HCT116 (cell line): ENCODE results near the gene TBX4. TPM values are rescaled to one million over a fixed set of nuclear protein-coding genes. Genes with fewer than 3 reads are reported as not detected.
A peak's percentile ranks its signal among the peaks of the same experiment; 100 is the strongest.

ENCODE experiments used
- ATAC-seq: fragments of 200-7000 bp; cut with Tn5 transposase; 2 replicates; pipeline ENCODE4 v1.9.1; 2020; ENCODE audit warnings: mild to moderate bottlenecking, moderate library complexity
- BruUV-seq: library from RNA; stranded (reverse); fragments of 400-500 nt; replicated peaks from 2 replicates; lab custom pipeline; 2021; lab: Mats Ljungman, UMichigan
- CTCF ChIA-PET: fragments of 300-600 bp; sonication (Branson Sonifier 250); formaldehyde crosslinking; loops from one replicate; lab custom pipeline; 2021; ENCODE audit warnings: antibody characterized with exemption; lab: Charles Lee
- POLR2A ChIA-PET: fragments of 300-600, 350-600 bp; sonication (Branson Sonifier 250); formaldehyde crosslinking; loops from one replicate; lab custom pipeline; 2021; ENCODE audit warnings: antibody characterized with exemption; lab: Charles Lee
- RAD21 ChIA-PET, 2 experiments: fragments of 300-600 bp; sonication (Branson Sonifier 250); formaldehyde crosslinking; loops; one replicate each; lab custom pipeline; 2023; ENCODE audit warnings: low total read pairs in 2 of 2; ENCODE audit not compliant: uncharacterized antibody in 2 of 2, unreplicated experiment in 2 of 2, low non-redundant PET in 1 of 2; lab: Charles Lee
- DNase-seq: peaks from one replicate; pipeline ENCODE4 v3.0.0-alpha.2; 2010; ENCODE audit warnings: low read depth, low spot score
- H2AFZ ChIP-seq: fragments of 200-600 bp; shearing (Covaris generic), sonication (generic); 2 replicates; pipeline ENCODE4 v1.6.1; 2017; ENCODE audit warnings: low read depth, mixed run types, mixed read lengths, antibody characterized with exemption, low read length; ENCODE audit not compliant: poor library complexity, severe bottlenecking
- H3K27ac ChIP-seq: 2 replicates; pipeline ENCODE4 v1.5.1; 2012; ENCODE audit warnings: low read depth, low read length
- H3K27me3 ChIP-seq: fragments of 200-600 bp; sonication (generic); 2 replicates; pipeline ENCODE4 v1.6.1; 2016; ENCODE audit warnings: mixed run types, low read length, mixed read lengths; ENCODE audit not compliant: insufficient read depth
- H3K36me3 ChIP-seq, 2 experiments: fragments of 200-500 bp in 1 of 2; fragments of 200-600 bp in 1 of 2; sonication (Bioruptor generic) in 1 of 2; sonication (generic) in 1 of 2; 2 replicates each; pipeline versions ENCODE4 v1.5.1 to v1.6.1; 2014 to 2016; ENCODE audit warnings: low read length in 2 of 2, inconsistent platforms in 1 of 2, mixed read lengths in 1 of 2, mixed run types in 1 of 2; ENCODE audit not compliant: insufficient read depth in 2 of 2, control insufficient read depth in 1 of 2
- H3K4me1 ChIP-seq, 2 experiments: fragments of 200-600 bp in 1 of 2; sonication (generic) in 1 of 2; 2 replicates each; pipeline versions ENCODE4 v1.5.1 to v1.6.1; 2012 to 2017; ENCODE audit warnings: low read length in 2 of 2, inconsistent platforms in 1 of 2, mild to moderate bottlenecking in 1 of 2, mixed read lengths in 1 of 2, mixed run types in 1 of 2, moderate library complexity in 1 of 2; ENCODE audit not compliant: insufficient read depth in 2 of 2, control insufficient read depth in 1 of 2
- H3K4me2 ChIP-seq: fragments of 200-600 bp; sonication (generic); 2 replicates; pipeline ENCODE4 v1.6.1; 2017; ENCODE audit warnings: mixed run types, low read length, mixed read lengths
- H3K4me3 ChIP-seq, 2 experiments: fragments of 200-600 bp in 1 of 2; sonication (generic) in 1 of 2; replicated peaks in 1 of 2; 2 replicates each; pipeline ENCODE4 v1.5.1; 2011 to 2016; ENCODE audit warnings: low read length in 2 of 2, control low read depth in 1 of 2, low read depth in 1 of 2, mild to moderate bottlenecking in 1 of 2, mixed read lengths in 1 of 2, mixed run types in 1 of 2
- H3K79me2 ChIP-seq: fragments of 200-600 bp; sonication (generic); 2 replicates; pipeline ENCODE4 v1.6.1; 2017; ENCODE audit warnings: mild to moderate bottlenecking, mixed run types, low read length, moderate library complexity, mixed read lengths; ENCODE audit not compliant: insufficient read depth
- H3K9ac ChIP-seq: fragments of 200-600 bp; sonication (generic); 2 replicates; pipeline ENCODE4 v1.6.1; 2016; ENCODE audit warnings: low read length, mixed read lengths
- H3K9me2 ChIP-seq: fragments of 200-600 bp; sonication (generic), shearing (Covaris generic); 2 replicates; pipeline ENCODE4 v1.6.1; 2017; ENCODE audit warnings: mixed run types, mild to moderate bottlenecking, moderate library complexity; ENCODE audit not compliant: insufficient read depth
- H3K9me3 ChIP-seq, 2 experiments: fragments of 200-500 bp in 1 of 2; fragments of 200-600 bp in 1 of 2; sonication (Bioruptor generic) in 1 of 2; sonication (generic) in 1 of 2; 2 replicates each; pipeline ENCODE4 v1.6.1; 2014 to 2017; ENCODE audit warnings: low read length in 2 of 2, mixed read lengths in 2 of 2, inconsistent platforms in 1 of 2, low read depth in 1 of 2, mild to moderate bottlenecking in 1 of 2, mixed run types in 1 of 2, moderate library complexity in 1 of 2; ENCODE audit not compliant: control insufficient read depth in 1 of 2, insufficient read depth in 1 of 2
- H4K20me1 ChIP-seq: fragments of 200-600 bp; sonication (generic), shearing (Covaris generic); 2 replicates; pipeline ENCODE4 v1.6.1; 2017; ENCODE audit warnings: mixed run types, mild to moderate bottlenecking, moderate library complexity; ENCODE audit not compliant: insufficient read depth
- CEBPB ChIP-seq: IDR thresholded peaks from 2 replicates; pipeline ENCODE4 v1.6.1; 2012; ENCODE audit warnings: low read depth
- EZH2 ChIP-seq: fragments of 200-600 bp; sonication (generic); IDR thresholded peaks from 2 replicates; pipeline ENCODE4 v1.6.1; 2017; ENCODE audit warnings: antibody characterized with exemption, mixed run types
- EZH2phosphoT487 ChIP-seq: fragments of 200-600 bp; IDR thresholded peaks from 2 replicates; pipeline ENCODE4 v1.6.1; 2018; ENCODE audit warnings: antibody characterized with exemption, borderline replicate concordance
- FOSL1 ChIP-seq: IDR thresholded peaks from 2 replicates; pipeline ENCODE4 v1.6.1; 2012; ENCODE audit warnings: low read depth
- JUND ChIP-seq: IDR thresholded peaks from 2 replicates; pipeline ENCODE4 v1.6.1; 2012
- SIN3A ChIP-seq: IDR thresholded peaks from 2 replicates; pipeline ENCODE4 v1.6.1; 2012; ENCODE audit warnings: low read depth
- YY1 ChIP-seq: IDR thresholded peaks from 2 replicates; pipeline ENCODE4 v1.6.1; 2011; ENCODE audit warnings: low read length, low read depth, moderate library complexity, mild to moderate bottlenecking; ENCODE audit not compliant: insufficient replicate concordance; ENCODE audit errors: extremely low read depth
- ZFX ChIP-seq: fragments of 450-650 bp; IDR thresholded peaks from 2 replicates; pipeline ENCODE4 v1.6.1; 2017
- intact Hi-C: fragments of 100-400 bp; cut with micrococcal nuclease; formaldehyde crosslinking; loops from 2 replicates; pipeline ENCODE4 v1.10.0; 2022
- total RNA-seq: library from RNA; stranded (reverse); gene quantifications from one replicate; pipeline ENCODE4 v1.2.1, GENCODE V29; 2021; ENCODE audit not compliant: unreplicated experiment
- TF ChIP-seq, protein P1 (sequence below): IDR thresholded peaks from 2 replicates; pipeline ENCODE4 v1.6.1; 2011; ENCODE audit warnings: mild to moderate bottlenecking, low read length, moderate library complexity; ENCODE audit not compliant: insufficient replicate concordance; ENCODE audit errors: extremely low read depth
- TF ChIP-seq, protein P2 (sequence below): IDR thresholded peaks from 2 replicates; pipeline ENCODE4 v1.6.1; 2012; ENCODE audit warnings: low read depth
- TF ChIP-seq, protein P3 (sequence below), 3 experiments: fragments of 200-600 bp in 1 of 3; sonication (generic) in 1 of 3; IDR thresholded peaks in 2 of 3; conservative IDR thresholded peaks in 1 of 3; 2 replicates each; pipeline ENCODE4 v1.5.1; 2012 to 2017; ENCODE audit warnings: low read depth in 2 of 3, low read length in 2 of 3, antibody characterized with exemption in 1 of 3, borderline replicate concordance in 1 of 3, control low read depth in 1 of 3, mild to moderate bottlenecking in 1 of 3, mixed read lengths in 1 of 3, mixed run types in 1 of 3, moderate library complexity in 1 of 3; ENCODE audit not compliant: insufficient read depth in 1 of 3

The TBX4 gene
- total RNA-seq, 1 experiment from 2014 or later = 0.27 TPM

- no peak overlapping the region for H2AFZ ChIP-seq
- no peak for DNase-seq
- BruUV-seq = no TSS peak
Measured at GRCh38 chr17:61481421-61481820, 29.2 kb downstream of the TBX4 start.

GRCh38 chr17:61482467-61482866, 30.2 kb downstream of the TBX4 start:
- BruUV-seq = no TSS peak
- Histone ChIP-seq H3K9me3 (no peaks in the 10 kb centered on the region), H3K4me2 (no peak overlapping the region), H3K27me3 (no peaks in the 10 kb centered on the region), H3K4me3 (no peak overlapping the region), H3K4me1 (peaks cover 0 to 11% of the 10 kb centered on the region in 2 experiments; a peak in 1 of 4 replicates), H3K27ac (no peak overlapping the region), H4K20me1 (no peaks in the 10 kb centered on the region), H2AFZ (no peak overlapping the region), H3K9ac (no peak overlapping the region), H3K36me3 (no peaks in the 10 kb centered on the region), H3K79me2 (no peaks in the 10 kb centered on the region), H3K9me2 (no peaks in the 10 kb centered on the region)
- ChIA-PET RAD21 (no interaction called here), CTCF (no interaction called here), POLR2A (no interaction called here)
- intact Hi-C loops = no loop called here
- DNase-seq (no peak), ATAC-seq (no peak)
- TF ChIP-seq CEBPB (no peak), EZH2phosphoT487 (no peak), FOSL1 (no peak), YY1 (no peak), ZFX (no peak), SIN3A (no peak), EZH2 (no peak), JUND (no peak)
- TF ChIP-seq, protein P1, sequence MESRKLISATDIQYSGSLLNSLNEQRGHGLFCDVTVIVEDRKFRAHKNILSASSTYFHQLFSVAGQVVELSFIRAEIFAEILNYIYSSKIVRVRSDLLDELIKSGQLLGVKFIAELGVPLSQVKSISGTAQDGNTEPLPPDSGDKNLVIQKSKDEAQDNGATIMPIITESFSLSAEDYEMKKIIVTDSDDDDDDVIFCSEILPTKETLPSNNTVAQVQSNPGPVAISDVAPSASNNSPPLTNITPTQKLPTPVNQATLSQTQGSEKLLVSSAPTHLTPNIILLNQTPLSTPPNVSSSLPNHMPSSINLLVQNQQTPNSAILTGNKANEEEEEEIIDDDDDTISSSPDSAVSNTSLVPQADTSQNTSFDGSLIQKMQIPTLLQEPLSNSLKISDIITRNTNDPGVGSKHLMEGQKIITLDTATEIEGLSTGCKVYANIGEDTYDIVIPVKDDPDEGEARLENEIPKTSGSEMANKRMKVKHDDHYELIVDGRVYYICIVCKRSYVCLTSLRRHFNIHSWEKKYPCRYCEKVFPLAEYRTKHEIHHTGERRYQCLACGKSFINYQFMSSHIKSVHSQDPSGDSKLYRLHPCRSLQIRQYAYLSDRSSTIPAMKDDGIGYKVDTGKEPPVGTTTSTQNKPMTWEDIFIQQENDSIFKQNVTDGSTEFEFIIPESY = no peak
- TF ChIP-seq, protein P2, sequence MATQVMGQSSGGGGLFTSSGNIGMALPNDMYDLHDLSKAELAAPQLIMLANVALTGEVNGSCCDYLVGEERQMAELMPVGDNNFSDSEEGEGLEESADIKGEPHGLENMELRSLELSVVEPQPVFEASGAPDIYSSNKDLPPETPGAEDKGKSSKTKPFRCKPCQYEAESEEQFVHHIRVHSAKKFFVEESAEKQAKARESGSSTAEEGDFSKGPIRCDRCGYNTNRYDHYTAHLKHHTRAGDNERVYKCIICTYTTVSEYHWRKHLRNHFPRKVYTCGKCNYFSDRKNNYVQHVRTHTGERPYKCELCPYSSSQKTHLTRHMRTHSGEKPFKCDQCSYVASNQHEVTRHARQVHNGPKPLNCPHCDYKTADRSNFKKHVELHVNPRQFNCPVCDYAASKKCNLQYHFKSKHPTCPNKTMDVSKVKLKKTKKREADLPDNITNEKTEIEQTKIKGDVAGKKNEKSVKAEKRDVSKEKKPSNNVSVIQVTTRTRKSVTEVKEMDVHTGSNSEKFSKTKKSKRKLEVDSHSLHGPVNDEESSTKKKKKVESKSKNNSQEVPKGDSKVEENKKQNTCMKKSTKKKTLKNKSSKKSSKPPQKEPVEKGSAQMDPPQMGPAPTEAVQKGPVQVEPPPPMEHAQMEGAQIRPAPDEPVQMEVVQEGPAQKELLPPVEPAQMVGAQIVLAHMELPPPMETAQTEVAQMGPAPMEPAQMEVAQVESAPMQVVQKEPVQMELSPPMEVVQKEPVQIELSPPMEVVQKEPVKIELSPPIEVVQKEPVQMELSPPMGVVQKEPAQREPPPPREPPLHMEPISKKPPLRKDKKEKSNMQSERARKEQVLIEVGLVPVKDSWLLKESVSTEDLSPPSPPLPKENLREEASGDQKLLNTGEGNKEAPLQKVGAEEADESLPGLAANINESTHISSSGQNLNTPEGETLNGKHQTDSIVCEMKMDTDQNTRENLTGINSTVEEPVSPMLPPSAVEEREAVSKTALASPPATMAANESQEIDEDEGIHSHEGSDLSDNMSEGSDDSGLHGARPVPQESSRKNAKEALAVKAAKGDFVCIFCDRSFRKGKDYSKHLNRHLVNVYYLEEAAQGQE = no peak

More at GRCh38 chr17:61481421-61481820, 29.2 kb downstream of the TBX4 start:
- ChIA-PET CTCF (no interaction called here), POLR2A (interaction anchor here (1.0 to 1.3 kb wide), 3 partner anchors 14 to 15 kb away, joined by 3 to 4 read pairs (median 4); no protein-coding TSS in a partner anchor), RAD21 (no interaction called here)
- intact Hi-C loops = no loop called here
- H3K79me2 ChIP-seq = no peaks in the 10 kb centered on the region
- no peak overlapping the region for H3K9ac ChIP-seq
- H3K9me2 ChIP-seq = no peaks in the 10 kb centered on the region
- peak; percentile 61 for ATAC-seq
- no peak overlapping the region for H3K4me3 ChIP-seq
- H3K27me3 ChIP-seq = no peaks in the 10 kb centered on the region
- no peaks in the 10 kb centered on the region for H3K9me3 ChIP-seq
- TF ChIP-seq, protein P3, sequence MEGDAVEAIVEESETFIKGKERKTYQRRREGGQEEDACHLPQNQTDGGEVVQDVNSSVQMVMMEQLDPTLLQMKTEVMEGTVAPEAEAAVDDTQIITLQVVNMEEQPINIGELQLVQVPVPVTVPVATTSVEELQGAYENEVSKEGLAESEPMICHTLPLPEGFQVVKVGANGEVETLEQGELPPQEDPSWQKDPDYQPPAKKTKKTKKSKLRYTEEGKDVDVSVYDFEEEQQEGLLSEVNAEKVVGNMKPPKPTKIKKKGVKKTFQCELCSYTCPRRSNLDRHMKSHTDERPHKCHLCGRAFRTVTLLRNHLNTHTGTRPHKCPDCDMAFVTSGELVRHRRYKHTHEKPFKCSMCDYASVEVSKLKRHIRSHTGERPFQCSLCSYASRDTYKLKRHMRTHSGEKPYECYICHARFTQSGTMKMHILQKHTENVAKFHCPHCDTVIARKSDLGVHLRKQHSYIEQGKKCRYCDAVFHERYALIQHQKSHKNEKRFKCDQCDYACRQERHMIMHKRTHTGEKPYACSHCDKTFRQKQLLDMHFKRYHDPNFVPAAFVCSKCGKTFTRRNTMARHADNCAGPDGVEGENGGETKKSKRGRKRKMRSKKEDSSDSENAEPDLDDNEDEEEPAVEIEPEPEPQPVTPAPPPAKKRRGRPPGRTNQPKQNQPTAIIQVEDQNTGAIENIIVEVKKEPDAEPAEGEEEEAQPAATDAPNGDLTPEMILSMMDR (IDR thresholded peaks at IDR 0.05 in 2 of 3, conservative IDR thresholded peaks at IDR 0.05 in 1 of 3; ENCODE audit: borderline replicate concordance in 1 of 3, insufficient read depth in 1 of 3, low read depth in 2 of 3, low read length in 2 of 3) = peak in 1 of 3 experiments; percentile 31; a peak in 2 of 6 replicates
- TF ChIP-seq EZH2 = no peak
- no peak overlapping the region for H3K4me2 ChIP-seq
- H3K36me3 ChIP-seq = no peaks in the 10 kb centered on the region
- H3K4me1 ChIP-seq = peaks cover 0 to 5% of the 10 kb centered on the region in 2 experiments; a peak in 1 of 4 replicates
- H3K27ac ChIP-seq = no peak overlapping the region
- no peaks in the 10 kb centered on the region for H4K20me1 ChIP-seq
